Measurements from ENCODE around the gene S1PR4. TPM values are rescaled to one million over a fixed set of nuclear protein-coding genes. Genes with fewer than 3 reads are reported as not detected.

S1PR4 gene
- total and polyA plus RNA-seq, 2 experiments from 2014 or later: not detected

DNA sequence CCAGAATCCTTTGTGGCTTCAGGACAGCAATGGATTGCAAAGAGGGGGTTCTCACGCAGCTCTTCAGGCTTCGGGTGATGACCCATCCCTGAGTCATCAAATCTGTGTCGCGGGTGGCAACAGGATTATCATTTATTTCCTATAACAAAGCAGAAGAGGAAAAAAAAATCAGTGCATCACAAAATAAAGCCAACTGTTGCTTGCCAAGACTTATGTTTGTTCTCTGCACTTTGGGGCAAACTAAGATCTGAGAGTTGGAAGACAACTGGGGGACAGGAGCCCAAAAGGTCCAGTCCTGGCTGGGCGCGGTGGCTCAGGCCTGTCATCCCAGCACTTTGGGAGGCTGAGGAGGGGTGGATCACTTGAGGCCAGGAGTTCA is 36.3 kb upstream of the S1PR4 start:
- Histone ChIP-seq H3K4me1 (ENCODE audit: low read depth) (no peaks in the 10 kb centered on the region), H3K36me3 (no peaks in the 10 kb centered on the region), H3K9me3 (ENCODE audit: low read depth) (no peaks in the 10 kb centered on the region), H3K27ac (no peak overlapping the region), H3K4me3 (no peak overlapping the region), H3K27me3 (no peaks in the 10 kb centered on the region)
- TF ChIP-seq, protein P1, sequence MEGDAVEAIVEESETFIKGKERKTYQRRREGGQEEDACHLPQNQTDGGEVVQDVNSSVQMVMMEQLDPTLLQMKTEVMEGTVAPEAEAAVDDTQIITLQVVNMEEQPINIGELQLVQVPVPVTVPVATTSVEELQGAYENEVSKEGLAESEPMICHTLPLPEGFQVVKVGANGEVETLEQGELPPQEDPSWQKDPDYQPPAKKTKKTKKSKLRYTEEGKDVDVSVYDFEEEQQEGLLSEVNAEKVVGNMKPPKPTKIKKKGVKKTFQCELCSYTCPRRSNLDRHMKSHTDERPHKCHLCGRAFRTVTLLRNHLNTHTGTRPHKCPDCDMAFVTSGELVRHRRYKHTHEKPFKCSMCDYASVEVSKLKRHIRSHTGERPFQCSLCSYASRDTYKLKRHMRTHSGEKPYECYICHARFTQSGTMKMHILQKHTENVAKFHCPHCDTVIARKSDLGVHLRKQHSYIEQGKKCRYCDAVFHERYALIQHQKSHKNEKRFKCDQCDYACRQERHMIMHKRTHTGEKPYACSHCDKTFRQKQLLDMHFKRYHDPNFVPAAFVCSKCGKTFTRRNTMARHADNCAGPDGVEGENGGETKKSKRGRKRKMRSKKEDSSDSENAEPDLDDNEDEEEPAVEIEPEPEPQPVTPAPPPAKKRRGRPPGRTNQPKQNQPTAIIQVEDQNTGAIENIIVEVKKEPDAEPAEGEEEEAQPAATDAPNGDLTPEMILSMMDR (IDR thresholded peaks at IDR 0.05; ENCODE audit: low read depth, low read length): no peak
- DNase-seq (ENCODE audit: low read depth in 1 of 2, low spot score in 1 of 2): peak in 1 of 2 donors; percentile 76

DNA sequence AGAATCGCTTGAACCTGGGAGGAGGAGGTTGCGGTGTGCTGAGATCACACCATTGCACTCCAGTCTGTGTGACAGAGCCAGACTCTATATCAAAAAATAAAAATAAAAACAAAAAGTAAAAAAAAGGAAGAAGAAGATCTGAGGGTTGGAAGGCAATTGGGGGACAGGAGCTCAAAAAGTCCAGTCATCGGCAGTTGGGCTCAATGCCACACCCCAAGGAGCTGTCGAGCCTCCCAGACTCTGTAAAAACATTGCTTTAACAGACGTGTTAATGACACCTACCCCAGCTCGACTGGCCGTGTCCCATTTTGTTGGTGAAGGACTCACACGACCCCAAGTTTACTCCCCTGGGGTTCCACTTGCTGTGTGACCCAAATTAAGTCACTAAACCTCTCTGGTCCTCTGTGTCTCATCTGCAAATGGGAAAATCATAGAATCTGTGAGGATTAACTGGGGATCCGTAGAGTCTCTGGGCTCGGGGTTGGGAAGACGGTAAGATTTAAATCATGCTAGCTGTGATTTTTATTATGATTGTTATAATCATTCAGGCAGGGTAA is 35.7 kb upstream of the S1PR4 start:
- TF ChIP-seq, protein P1 (IDR thresholded peaks at IDR 0.05; ENCODE audit: low read depth, low read length): no peak
- no peaks in the 10 kb centered on the region for H3K4me1 ChIP-seq (ENCODE audit: low read depth)
- no peaks in the 10 kb centered on the region for H3K9me3 ChIP-seq (ENCODE audit: low read depth)
- no peak for DNase-seq (ENCODE audit: low read depth in 1 of 2, low spot score in 1 of 2)
- no peaks in the 10 kb centered on the region for H3K27me3 ChIP-seq
- no peaks in the 10 kb centered on the region for H3K36me3 ChIP-seq
- H3K4me3 ChIP-seq: no peak overlapping the region
- H3K27ac ChIP-seq: no peak overlapping the region

DNA sequence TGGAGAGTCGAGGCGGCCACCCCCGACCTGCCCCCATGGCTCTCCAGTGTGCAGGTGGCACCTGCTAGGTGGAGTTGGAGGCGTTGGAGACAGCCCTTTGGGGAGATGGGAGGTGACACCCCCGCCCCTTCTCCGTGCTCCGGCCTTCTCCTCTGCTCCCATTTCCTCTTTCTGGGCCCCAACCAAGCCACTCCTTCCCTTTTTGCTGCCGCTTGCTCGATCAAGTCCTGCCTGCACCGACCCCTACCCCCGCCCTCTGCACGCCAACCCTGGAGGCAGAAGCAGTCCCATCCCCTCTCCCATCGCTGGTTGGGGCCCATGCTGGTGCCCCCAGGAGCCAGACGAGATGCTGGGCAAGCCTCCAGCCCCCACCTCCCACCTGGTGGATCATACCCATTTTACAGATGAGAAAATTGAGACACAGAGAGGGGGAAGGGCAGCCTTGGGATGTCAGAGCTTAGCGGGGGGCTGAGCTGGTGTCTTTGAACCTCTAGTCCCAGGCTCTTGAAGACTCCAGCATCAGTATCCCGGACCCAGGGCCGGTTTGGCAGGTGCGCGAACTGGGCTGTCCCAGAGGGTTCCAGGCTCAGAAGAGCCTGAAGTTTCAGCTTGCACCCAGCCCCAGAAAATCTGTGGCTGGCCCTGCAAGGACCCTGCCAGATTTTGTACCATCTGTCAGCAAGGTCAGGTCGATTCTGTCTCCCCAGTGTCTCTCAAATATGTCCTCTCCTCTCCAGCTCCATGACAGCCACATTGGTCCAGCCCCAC is 32.5 kb upstream of the S1PR4 start:
- no peaks in the 10 kb centered on the region for H3K36me3 ChIP-seq
- no peak overlapping the region for H3K4me3 ChIP-seq
- no peak for DNase-seq (ENCODE audit: low read depth in 1 of 2, low spot score in 1 of 2)
- no peaks in the 10 kb centered on the region for H3K4me1 ChIP-seq (ENCODE audit: low read depth)
- TF ChIP-seq, protein P1 (IDR thresholded peaks at IDR 0.05; ENCODE audit: low read depth, low read length): no peak
- no peak overlapping the region for H3K27ac ChIP-seq
- no peaks in the 10 kb centered on the region for H3K9me3 ChIP-seq (ENCODE audit: low read depth)
- no peaks in the 10 kb centered on the region for H3K27me3 ChIP-seq

DNA sequence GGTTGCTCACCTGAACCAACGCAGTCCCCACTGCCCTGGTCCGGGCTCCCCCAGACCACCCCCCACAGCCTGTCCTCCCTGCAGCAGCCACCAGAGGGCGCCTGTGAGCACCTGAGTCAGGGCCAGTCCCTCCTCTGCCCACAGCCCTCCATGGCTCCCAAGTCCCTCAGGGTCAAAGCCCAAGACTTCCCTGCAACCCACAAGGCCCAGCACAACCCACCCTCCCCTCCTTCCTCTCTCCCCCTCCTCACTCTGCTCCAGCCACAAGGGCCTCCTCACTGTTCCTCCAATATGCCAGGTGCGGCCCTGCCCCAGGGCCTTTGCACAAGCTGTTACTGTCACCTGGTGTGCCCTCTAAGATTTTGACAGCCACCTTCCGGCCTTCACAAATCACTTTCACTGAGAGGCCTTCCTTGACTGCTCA is 31.9 kb upstream of the S1PR4 start:
- Histone ChIP-seq H3K9me3 (ENCODE audit: low read depth) (no peaks in the 10 kb centered on the region), H3K36me3 (no peaks in the 10 kb centered on the region), H3K4me1 (ENCODE audit: low read depth) (no peaks in the 10 kb centered on the region), H3K27ac (no peak overlapping the region), H3K27me3 (no peaks in the 10 kb centered on the region), H3K4me3 (no peak overlapping the region)
- TF ChIP-seq, protein P1 (IDR thresholded peaks at IDR 0.05; ENCODE audit: low read depth, low read length): peak; percentile 79
- no peak for DNase-seq (ENCODE audit: low read depth in 1 of 2, low spot score in 1 of 2)

DNA sequence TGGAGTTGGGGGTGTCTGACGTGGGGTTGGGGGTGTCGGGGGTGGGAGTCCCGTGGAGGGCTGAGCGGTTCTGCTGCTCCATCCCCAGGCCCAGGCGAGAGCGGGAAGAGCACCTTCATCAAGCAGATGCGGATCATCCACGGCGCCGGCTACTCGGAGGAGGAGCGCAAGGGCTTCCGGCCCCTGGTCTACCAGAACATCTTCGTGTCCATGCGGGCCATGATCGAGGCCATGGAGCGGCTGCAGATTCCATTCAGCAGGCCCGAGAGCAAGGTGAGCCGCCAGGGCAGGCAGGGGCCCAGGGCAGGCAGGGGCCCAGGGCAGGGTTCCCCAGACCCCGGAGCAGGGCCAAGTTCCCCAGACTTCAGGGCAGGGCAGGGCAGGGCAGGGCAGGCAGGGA is 30.1 kb upstream of the S1PR4 start:
- Histone ChIP-seq H3K27ac (no peak overlapping the region), H3K27me3 (no peaks in the 10 kb centered on the region), H3K4me3 (no peak overlapping the region), H3K4me1 (ENCODE audit: low read depth) (no peaks in the 10 kb centered on the region), H3K36me3 (no peaks in the 10 kb centered on the region), H3K9me3 (ENCODE audit: low read depth) (no peaks in the 10 kb centered on the region)
- TF ChIP-seq, protein P1 (IDR thresholded peaks at IDR 0.05; ENCODE audit: low read depth, low read length): no peak
- no peak for DNase-seq (ENCODE audit: low read depth in 1 of 2, low spot score in 1 of 2)
